Astrocyte of the spinal cord (primary cell): ENCODE measurements around the gene CRIP2.

Source experiments
- DNase-seq: peaks from one replicate; pipeline ENCODE4 v3.0.0; 2011; ENCODE audit warnings: low read depth, low spot score
- H3K4me3 ChIP-seq: 2 replicates; pipeline ENCODE4 v1.5.1; 2011; ENCODE audit warnings: low read depth, mild to moderate bottlenecking, low read length, moderate library complexity
- in situ Hi-C: cut with HindIII; loops from 2 replicates; pipeline ENCODE4 v1.10.0; 2017; ENCODE audit warnings: low sequenced_read_pairs
- TF ChIP-seq, protein P1 (sequence below): IDR thresholded peaks from 2 replicates; pipeline ENCODE4 v1.5.1; 2012; ENCODE audit warnings: low read depth, mild to moderate bottlenecking, low read length, inconsistent platforms

The CRIP2 gene

GRCh38 chr14:105452963-105453362, 21.7 kb upstream of the CRIP2 start:
- TF ChIP-seq, protein P1, sequence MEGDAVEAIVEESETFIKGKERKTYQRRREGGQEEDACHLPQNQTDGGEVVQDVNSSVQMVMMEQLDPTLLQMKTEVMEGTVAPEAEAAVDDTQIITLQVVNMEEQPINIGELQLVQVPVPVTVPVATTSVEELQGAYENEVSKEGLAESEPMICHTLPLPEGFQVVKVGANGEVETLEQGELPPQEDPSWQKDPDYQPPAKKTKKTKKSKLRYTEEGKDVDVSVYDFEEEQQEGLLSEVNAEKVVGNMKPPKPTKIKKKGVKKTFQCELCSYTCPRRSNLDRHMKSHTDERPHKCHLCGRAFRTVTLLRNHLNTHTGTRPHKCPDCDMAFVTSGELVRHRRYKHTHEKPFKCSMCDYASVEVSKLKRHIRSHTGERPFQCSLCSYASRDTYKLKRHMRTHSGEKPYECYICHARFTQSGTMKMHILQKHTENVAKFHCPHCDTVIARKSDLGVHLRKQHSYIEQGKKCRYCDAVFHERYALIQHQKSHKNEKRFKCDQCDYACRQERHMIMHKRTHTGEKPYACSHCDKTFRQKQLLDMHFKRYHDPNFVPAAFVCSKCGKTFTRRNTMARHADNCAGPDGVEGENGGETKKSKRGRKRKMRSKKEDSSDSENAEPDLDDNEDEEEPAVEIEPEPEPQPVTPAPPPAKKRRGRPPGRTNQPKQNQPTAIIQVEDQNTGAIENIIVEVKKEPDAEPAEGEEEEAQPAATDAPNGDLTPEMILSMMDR, result no peak
- in situ Hi-C loops, result no loop called here
- no peak for DNase-seq
- no peak overlapping the region for H3K4me3 ChIP-seq

- no peak for DNase-seq
- no peak overlapping the region for H3K4me3 ChIP-seq
- in situ Hi-C loops, result no loop called here
- TF ChIP-seq, protein P1, result no peak
These were observed 20.8 kb upstream of the CRIP2 start for GRCh38 chr14:105453847-105454246.

DNA sequence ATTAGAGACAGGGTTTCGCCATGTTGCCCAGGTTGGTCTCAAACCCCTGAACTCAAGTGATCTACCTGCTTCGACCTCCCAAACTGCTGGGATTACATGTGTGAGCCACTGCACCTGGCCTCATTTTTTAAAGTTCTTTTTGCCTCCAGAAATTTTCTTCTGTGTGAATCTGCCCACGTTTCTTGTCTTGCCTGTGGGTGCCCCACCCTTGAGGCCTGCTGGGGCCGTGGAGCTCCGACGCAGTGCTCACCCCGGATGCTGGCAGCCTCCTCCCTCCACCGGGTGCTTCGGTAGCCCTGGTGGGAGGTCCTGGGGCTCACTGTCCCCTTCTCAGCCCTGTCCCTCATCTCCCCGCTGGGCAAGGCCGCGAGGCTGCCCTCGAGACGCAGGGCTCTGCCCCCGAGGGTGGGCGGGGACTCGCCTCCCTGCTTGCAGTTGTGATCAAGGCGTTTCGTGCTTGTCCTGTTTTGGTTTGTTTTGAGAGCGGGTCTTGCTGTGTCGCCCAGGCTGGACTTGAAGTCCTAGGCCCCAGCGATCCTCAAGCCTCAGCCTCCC, 19.5 kb upstream of the CRIP2 start:
- in situ Hi-C loops, result no loop called here
- TF ChIP-seq, protein P1, result no peak
- no peak for DNase-seq
- no peak overlapping the region for H3K4me3 ChIP-seq

GRCh38 chr14:105455766-105456660, 18.6 kb upstream of the CRIP2 start:
- TF ChIP-seq, protein P1, result no peak
- no peak for DNase-seq
- in situ Hi-C loops, result no loop called here
- H3K4me3 ChIP-seq, result no peak overlapping the region

DNA sequence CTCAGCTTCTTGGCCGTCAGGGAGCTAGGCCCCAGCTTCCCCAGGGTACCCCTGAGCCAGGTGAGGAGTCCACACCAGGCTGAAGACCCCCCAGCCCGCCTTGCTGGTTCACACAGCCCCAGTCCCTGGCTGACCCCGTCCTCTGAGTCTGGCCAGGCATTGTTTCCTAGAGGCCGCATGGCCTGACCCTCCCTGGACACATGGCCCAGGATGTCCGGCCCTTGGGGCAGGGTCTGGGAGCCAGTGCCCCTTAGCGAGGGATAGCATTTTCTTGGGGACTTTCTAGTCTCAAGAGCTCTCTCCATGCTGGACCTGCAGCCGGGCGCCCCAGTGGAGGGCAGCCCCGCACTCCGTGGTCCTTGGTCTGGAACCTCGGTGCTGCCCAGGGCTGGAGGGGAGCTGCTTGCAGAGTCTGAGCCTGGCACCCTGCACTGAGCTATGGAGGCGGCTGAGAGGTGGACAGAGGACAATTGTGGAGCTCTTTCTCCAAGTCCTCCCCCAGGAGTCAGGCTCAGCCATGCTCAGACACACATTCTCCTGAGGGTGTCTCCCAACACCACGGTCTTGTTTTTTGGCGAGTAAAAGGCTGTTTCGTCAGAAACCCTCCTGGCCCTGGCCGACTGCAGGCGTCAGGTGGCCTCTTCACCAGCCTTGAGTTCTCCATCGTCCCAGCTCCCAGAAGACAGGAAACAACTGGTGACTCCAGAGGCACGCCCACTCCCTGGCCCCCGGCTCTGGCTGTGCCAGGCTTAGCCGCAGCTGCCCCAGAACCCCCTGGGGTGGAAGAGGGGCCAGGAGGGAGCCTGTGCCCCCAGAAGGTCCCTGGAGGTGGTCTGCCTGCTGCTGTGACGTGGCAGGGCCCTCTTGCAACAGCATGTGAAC, 17.6 kb upstream of the CRIP2 start:
- no peak overlapping the region for H3K4me3 ChIP-seq
- TF ChIP-seq, protein P1, result no peak
- in situ Hi-C loops, result no loop called here
- no peak for DNase-seq

GRCh38 chr14:105458010-105458409, 16.6 kb upstream of the CRIP2 start:
- in situ Hi-C loops, result no loop called here
- TF ChIP-seq, protein P1, result no peak
- DNase-seq, result no peak
- no peak overlapping the region for H3K4me3 ChIP-seq
